HepG2 (cell line): Measurements from ENCODE around the gene RNF40. TPM values are rescaled to one million over a fixed set of nuclear protein-coding genes. Genes with fewer than 3 reads are reported as not detected.

ENCODE experiments used
- HNRNPLL ChIP-seq: fragments of 200-400 bp; formaldehyde crosslinking; IDR thresholded peaks from 2 replicates; pipeline ENCODE4 v1.6.1; 2017; ENCODE audit warnings: mild to moderate bottlenecking, low read depth, low read length; ENCODE audit not compliant: poor library complexity, severe bottlenecking
- MYC ChIP-seq: sonication (generic); formaldehyde crosslinking; IDR thresholded peaks from 2 replicates; pipeline ENCODE4 v1.9.0; 2021; ENCODE audit warnings: missing genetic modification reagents, borderline replicate concordance
- PRPF4 ChIP-seq: fragments of 200-400 bp; formaldehyde crosslinking; IDR thresholded peaks from 2 replicates; pipeline ENCODE4 v1.6.1; 2016; ENCODE audit warnings: low read length, low read depth; ENCODE audit not compliant: poor library complexity, severe bottlenecking
- REL ChIP-seq: sonication (generic); formaldehyde crosslinking; conservative IDR thresholded peaks from 2 replicates; pipeline ENCODE4 v1.8.0; 2022; ENCODE audit warnings: mild to moderate bottlenecking, missing genetic modification reagents, moderate library complexity
- ZFP1 ChIP-seq: IDR thresholded peaks from 2 replicates; pipeline ENCODE4 v1.6.1; 2016
- ZFX ChIP-seq: sonication (generic); formaldehyde crosslinking; IDR thresholded peaks from 2 replicates; pipeline ENCODE4 v1.4.0; 2020; ENCODE audit warnings: mild to moderate bottlenecking, low read depth, missing genetic modification reagents, moderate library complexity
- ZMYM4 ChIP-seq: sonication (generic); formaldehyde crosslinking; IDR thresholded peaks from 2 replicates; pipeline ENCODE4 v1.8.1; 2023; ENCODE audit warnings: mild to moderate bottlenecking, missing genetic modification reagents
- ZNF468 ChIP-seq: sonication (generic); formaldehyde crosslinking; IDR thresholded peaks from 2 replicates; pipeline ENCODE4 v1.8.0; 2022; ENCODE audit warnings: mild to moderate bottlenecking, moderate library complexity, missing genetic modification reagents
- ZNF644 ChIP-seq: IDR thresholded peaks from 2 replicates; pipeline ENCODE4 v1.6.1; 2016; ENCODE audit warnings: low read depth
- ZNF775 ChIP-seq: sonication (generic); formaldehyde crosslinking; IDR thresholded peaks from 2 replicates; pipeline ENCODE4 v1.4.0; 2020; ENCODE audit warnings: missing genetic modification reagents, mild to moderate bottlenecking, moderate library complexity, borderline replicate concordance
- polyA plus RNA-seq, 8 experiments: library from polyadenylated mRNA; depleted of rRNA in 3 of 8; stranded (reverse) in 7 of 8; unstranded in 1 of 8; fragments of >200 nt; fragmentation: Illumina TruSeq in 4 of 8; extraction: Trizol in 4 of 8; gene quantifications; 2 replicates each; pipeline versions ENCODE4 v1.2.1 to v1.2.3, GENCODE V29; 2011 to 2016; ENCODE audit warnings: low read depth in 4 of 8, missing spikeins in 1 of 8, mixed read lengths in 1 of 8; ENCODE audit not compliant: insufficient read depth in 1 of 8
- total RNA-seq, 5 experiments: library from RNA; depleted of rRNA; stranded (reverse); fragments of >200 nt; fragmentation: Illumina TruSeq; extraction: Trizol; gene quantifications; 2 replicates each; pipeline ENCODE4 v1.2.3, GENCODE V29; 2016; ENCODE audit warnings: low read depth in 1 of 5
- TF ChIP-seq, protein P1 (sequence below): sonication (generic); formaldehyde crosslinking; conservative IDR thresholded peaks from 2 replicates; pipeline ENCODE4 v1.5.0; 2020; ENCODE audit warnings: missing genetic modification reagents
- TF ChIP-seq, protein P2 (sequence below): sonication (generic); formaldehyde crosslinking; IDR thresholded peaks from 2 replicates; pipeline ENCODE4 v1.5.1; 2020; ENCODE audit warnings: mild to moderate bottlenecking, missing genetic modification reagents, moderate library complexity

Gene RNF40
- total and polyA plus RNA-seq, 2 of the 13 experiments (the other 11 are each of a cell fraction or from before 2014, with no cell fraction given) = 84.0 to 85.6 TPM

DNA sequence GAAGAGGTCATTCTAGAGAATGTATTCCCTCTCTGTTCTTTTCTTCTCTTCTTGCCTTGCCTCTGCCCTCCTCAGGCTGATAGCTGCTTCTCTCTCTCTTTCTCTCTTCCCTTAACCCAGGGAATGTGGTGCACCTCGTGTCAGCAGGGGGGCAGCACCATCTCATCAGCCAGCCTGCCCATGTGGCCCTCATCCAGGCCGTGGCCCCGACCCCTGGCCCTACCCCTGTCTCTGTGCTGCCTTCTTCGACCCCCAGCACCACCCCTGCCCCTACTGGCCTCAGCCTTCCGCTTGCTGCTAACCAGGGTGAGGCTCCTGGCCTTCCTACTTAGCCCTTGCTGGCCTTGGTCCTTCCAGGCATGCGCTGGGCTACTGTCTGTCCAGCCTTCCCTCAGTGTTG, 39.7 kb upstream of the RNF40 start (continued):
- TF ChIP-seq HNRNPLL (peak; percentile 28), MYC (CRISPR knock-in tag) (0 out of 2 replicates have a peak, but pooled peaks have one; percentile 33), ZNF644 (CRISPR knock-in tag) (no peak), ZFP1 (no peak), PRPF4 (no peak), ZMYM4 (CRISPR knock-in tag) (no peak), ZNF468 (no peak), ZFX (CRISPR knock-in tag) (0 out of 2 replicates have a peak, but pooled peaks have one; percentile 40), REL (CRISPR knock-in tag) (no peak), ZNF775 (CRISPR knock-in tag) (no peak)
- TF ChIP-seq, protein P1, sequence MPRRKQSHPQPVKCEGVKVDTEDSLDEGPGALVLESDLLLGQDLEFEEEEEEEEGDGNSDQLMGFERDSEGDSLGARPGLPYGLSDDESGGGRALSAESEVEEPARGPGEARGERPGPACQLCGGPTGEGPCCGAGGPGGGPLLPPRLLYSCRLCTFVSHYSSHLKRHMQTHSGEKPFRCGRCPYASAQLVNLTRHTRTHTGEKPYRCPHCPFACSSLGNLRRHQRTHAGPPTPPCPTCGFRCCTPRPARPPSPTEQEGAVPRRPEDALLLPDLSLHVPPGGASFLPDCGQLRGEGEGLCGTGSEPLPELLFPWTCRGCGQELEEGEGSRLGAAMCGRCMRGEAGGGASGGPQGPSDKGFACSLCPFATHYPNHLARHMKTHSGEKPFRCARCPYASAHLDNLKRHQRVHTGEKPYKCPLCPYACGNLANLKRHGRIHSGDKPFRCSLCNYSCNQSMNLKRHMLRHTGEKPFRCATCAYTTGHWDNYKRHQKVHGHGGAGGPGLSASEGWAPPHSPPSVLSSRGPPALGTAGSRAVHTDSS (CRISPR knock-in tag) = no peak
- TF ChIP-seq, protein P2, sequence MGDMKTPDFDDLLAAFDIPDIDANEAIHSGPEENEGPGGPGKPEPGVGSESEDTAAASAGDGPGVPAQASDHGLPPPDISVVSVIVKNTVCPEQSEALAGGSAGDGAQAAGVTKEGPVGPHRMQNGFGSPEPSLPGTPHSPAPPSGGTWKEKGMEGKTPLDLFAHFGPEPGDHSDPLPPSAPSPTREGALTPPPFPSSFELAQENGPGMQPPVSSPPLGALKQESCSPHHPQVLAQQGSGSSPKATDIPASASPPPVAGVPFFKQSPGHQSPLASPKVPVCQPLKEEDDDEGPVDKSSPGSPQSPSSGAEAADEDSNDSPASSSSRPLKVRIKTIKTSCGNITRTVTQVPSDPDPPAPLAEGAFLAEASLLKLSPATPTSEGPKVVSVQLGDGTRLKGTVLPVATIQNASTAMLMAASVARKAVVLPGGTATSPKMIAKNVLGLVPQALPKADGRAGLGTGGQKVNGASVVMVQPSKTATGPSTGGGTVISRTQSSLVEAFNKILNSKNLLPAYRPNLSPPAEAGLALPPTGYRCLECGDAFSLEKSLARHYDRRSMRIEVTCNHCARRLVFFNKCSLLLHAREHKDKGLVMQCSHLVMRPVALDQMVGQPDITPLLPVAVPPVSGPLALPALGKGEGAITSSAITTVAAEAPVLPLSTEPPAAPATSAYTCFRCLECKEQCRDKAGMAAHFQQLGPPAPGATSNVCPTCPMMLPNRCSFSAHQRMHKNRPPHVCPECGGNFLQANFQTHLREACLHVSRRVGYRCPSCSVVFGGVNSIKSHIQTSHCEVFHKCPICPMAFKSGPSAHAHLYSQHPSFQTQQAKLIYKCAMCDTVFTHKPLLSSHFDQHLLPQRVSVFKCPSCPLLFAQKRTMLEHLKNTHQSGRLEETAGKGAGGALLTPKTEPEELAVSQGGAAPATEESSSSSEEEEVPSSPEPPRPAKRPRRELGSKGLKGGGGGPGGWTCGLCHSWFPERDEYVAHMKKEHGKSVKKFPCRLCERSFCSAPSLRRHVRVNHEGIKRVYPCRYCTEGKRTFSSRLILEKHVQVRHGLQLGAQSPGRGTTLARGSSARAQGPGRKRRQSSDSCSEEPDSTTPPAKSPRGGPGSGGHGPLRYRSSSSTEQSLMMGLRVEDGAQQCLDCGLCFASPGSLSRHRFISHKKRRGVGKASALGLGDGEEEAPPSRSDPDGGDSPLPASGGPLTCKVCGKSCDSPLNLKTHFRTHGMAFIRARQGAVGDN (CRISPR knock-in tag) = peak; percentile 41; the same call in 1 of the 2 replicates
